22Rv1 (cell line): ENCODE measurements around the gene PACRG.

Experiments used
- ZFX ChIP-seq: fragments of 450-650 bp; IDR thresholded peaks from 2 replicates; pipeline ENCODE4 v1.6.1; 2017; ENCODE audit warnings: antibody characterized with exemption, borderline replicate concordance
- TF ChIP-seq, protein P1 (sequence below): fragments of 450-650 bp; IDR thresholded peaks from 2 replicates; pipeline ENCODE4 v1.5.1; 2017; ENCODE audit warnings: mild to moderate bottlenecking

DNA sequence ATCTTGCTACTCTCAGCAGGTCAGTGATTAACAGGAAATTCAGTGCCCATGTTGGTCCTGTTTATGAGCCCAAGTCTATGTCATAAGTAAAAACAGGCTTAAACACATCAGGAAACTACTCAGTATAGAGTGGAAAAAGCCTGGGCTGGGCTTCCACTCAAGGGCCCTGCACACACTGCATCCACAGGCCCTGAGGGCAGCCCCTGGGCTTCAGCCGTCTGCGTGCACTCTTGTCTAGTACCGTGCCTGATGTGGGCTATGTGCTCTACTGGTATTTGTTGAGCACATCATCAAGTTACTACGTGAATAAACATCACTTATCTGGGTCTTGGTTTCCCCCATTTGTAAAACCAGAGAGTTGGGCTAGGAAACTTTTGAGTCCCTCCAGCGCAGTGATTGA lies 135.2 kb downstream of the PACRG start:
- TF ChIP-seq, protein P1, sequence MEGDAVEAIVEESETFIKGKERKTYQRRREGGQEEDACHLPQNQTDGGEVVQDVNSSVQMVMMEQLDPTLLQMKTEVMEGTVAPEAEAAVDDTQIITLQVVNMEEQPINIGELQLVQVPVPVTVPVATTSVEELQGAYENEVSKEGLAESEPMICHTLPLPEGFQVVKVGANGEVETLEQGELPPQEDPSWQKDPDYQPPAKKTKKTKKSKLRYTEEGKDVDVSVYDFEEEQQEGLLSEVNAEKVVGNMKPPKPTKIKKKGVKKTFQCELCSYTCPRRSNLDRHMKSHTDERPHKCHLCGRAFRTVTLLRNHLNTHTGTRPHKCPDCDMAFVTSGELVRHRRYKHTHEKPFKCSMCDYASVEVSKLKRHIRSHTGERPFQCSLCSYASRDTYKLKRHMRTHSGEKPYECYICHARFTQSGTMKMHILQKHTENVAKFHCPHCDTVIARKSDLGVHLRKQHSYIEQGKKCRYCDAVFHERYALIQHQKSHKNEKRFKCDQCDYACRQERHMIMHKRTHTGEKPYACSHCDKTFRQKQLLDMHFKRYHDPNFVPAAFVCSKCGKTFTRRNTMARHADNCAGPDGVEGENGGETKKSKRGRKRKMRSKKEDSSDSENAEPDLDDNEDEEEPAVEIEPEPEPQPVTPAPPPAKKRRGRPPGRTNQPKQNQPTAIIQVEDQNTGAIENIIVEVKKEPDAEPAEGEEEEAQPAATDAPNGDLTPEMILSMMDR, result no peak
- TF ChIP-seq ZFX, result no peak
